ENCODE measurements around the gene ATXN1.

- no peak for TF ChIP-seq CTCF (IDR thresholded peaks at IDR 0.05)
- TF ChIP-seq POLR2A (IDR thresholded peaks at IDR 0.05): no peak
These were observed 46.7 kb upstream of the ATXN1 start for GRCh38 chr6:16807956-16808355.

Data from testis (tissue), 2 donors.